Caco-2 (cell line): Measurements from ENCODE around the gene LIN28B. TPM values are rescaled to one million over a fixed set of nuclear protein-coding genes. Genes with fewer than 3 reads are reported as not detected.

ENCODE experiments used
- BruUV-seq: library from RNA; stranded (reverse); fragments of 400-500 nt; replicated peaks from 2 replicates; lab custom pipeline; 2021; lab: Mats Ljungman, UMichigan
- CTCF ChIA-PET: fragments of 300-600 bp; sonication (Branson Sonifier 250); formaldehyde crosslinking; loops from one replicate; lab custom pipeline; 2022; ENCODE audit warnings: antibody characterized with exemption; lab: Charles Lee
- POLR2A ChIA-PET: fragments of 300-600 bp; sonication (Branson Sonifier 250); formaldehyde crosslinking; loops from one replicate; lab custom pipeline; 2022; ENCODE audit warnings: antibody characterized with exemption; lab: Charles Lee
- DNase-seq, 2 experiments: peaks; one replicate each; pipeline versions ENCODE4 v3.0.0 to v3.0.0-alpha.2; 2020 to 2022
- H3K27me3 ChIP-seq: replicated peaks from 2 replicates; pipeline ENCODE4 v1.6.0; 2011; ENCODE audit warnings: low read length; ENCODE audit not compliant: control insufficient read depth, insufficient read depth
- H3K36me3 ChIP-seq: 2 replicates; pipeline ENCODE4 v1.5.1; 2011; ENCODE audit warnings: low read length; ENCODE audit not compliant: control insufficient read depth, insufficient read depth
- H3K4me1 ChIP-seq: fragments of 250-450 bp; sonication (Bioruptor Pico); 2 replicates; pipeline ENCODE4 v1.5.1; 2020; ENCODE audit warnings: mild to moderate bottlenecking
- H3K4me3 ChIP-seq: 2 replicates; pipeline ENCODE4 v1.5.1; 2011; ENCODE audit warnings: low read depth, mild to moderate bottlenecking, control low read depth, low read length
- H3K9me3 ChIP-seq: fragments of 250-450 bp; sonication (Bioruptor Pico); 2 replicates; pipeline ENCODE4 v1.5.1; 2020; ENCODE audit warnings: mild to moderate bottlenecking, moderate library complexity
- H3K27ac Mint-ChIP-seq: one replicate; pipeline ENCODE4 v1.8.0; 2022; ENCODE audit warnings: mixed read lengths; ENCODE audit not compliant: unreplicated experiment
- H3K27me3 Mint-ChIP-seq: one replicate; pipeline ENCODE4 v1.8.0; 2022; ENCODE audit warnings: mixed read lengths; ENCODE audit not compliant: insufficient read depth, unreplicated experiment
- H3K36me3 Mint-ChIP-seq: one replicate; pipeline ENCODE4 v1.8.0; 2022; ENCODE audit warnings: mild to moderate bottlenecking, mixed read lengths; ENCODE audit not compliant: insufficient read depth, unreplicated experiment
- H3K4me1 Mint-ChIP-seq: one replicate; pipeline ENCODE4 v1.8.0; 2022; ENCODE audit warnings: low read depth, mixed read lengths; ENCODE audit not compliant: unreplicated experiment
- H3K4me3 Mint-ChIP-seq: one replicate; pipeline ENCODE4 v1.8.0; 2022; ENCODE audit warnings: mild to moderate bottlenecking, moderate library complexity, mixed read lengths; ENCODE audit not compliant: unreplicated experiment
- H3K9me3 Mint-ChIP-seq: one replicate; pipeline ENCODE4 v1.8.0; 2022; ENCODE audit warnings: mixed read lengths; ENCODE audit not compliant: unreplicated experiment
- CTCF ChIP-seq, 2 experiments: fragments of 200-600 bp in 1 of 2; IDR thresholded peaks; 1 replicate in 1 of 2; 2 replicates in 1 of 2; pipeline versions ENCODE4 v1.5.1 to v1.8.0; 2011 to 2022; ENCODE audit warnings: antibody characterized with exemption in 1 of 2, control low read depth in 1 of 2, inconsistent platforms in 1 of 2, low read depth in 1 of 2, low read length in 1 of 2, mild to moderate bottlenecking in 1 of 2, moderate library complexity in 1 of 2; ENCODE audit not compliant: insufficient read depth in 1 of 2, severe bottlenecking in 1 of 2, unreplicated experiment in 1 of 2
- intact Hi-C: fragments of 100-400 bp; cut with micrococcal nuclease; formaldehyde crosslinking; loops from one replicate; pipeline ENCODE4 v1.10.0; 2022; ENCODE audit not compliant: unreplicated experiment
- total RNA-seq: library from RNA; stranded (reverse); gene quantifications from 2 replicates; pipeline ENCODE4 v1.2.3, GENCODE V29; 2022

Gene LIN28B
- total RNA-seq, 1 experiment from 2014 or later = 6.6 TPM

GRCh38 chr6:105051941-105052471 is 95.1 kb downstream of the LIN28B start:
- no peak overlapping the region for H3K4me3 ChIP-seq
- H3K4me1 Mint-ChIP-seq = no peaks in the 10 kb centered on the region
- peaks cover 5% of the 10 kb centered on the region for H3K4me1 ChIP-seq
- no peak overlapping the region for H3K27ac Mint-ChIP-seq
- no peak for TF ChIP-seq CTCF (IDR thresholded peaks at IDR 0.05; ENCODE audit: insufficient read depth in 1 of 2, low read depth in 1 of 2, low read length in 1 of 2, severe bottlenecking in 1 of 2, unreplicated experiment in 1 of 2)
- peaks cover 36% of the 10 kb centered on the region for H3K9me3 Mint-ChIP-seq
- no TSS peak for BruUV-seq
- intact Hi-C loops = no loop called here
- no peaks in the 10 kb centered on the region for H3K9me3 ChIP-seq
- no peaks in the 10 kb centered on the region for H3K36me3 ChIP-seq
- H3K27me3 Mint-ChIP-seq = no peaks in the 10 kb centered on the region
- H3K27me3 ChIP-seq = no peaks in the 10 kb centered on the region
- H3K36me3 Mint-ChIP-seq = no peaks in the 10 kb centered on the region
- no peak for DNase-seq
- H3K4me3 Mint-ChIP-seq = no peak overlapping the region
- CTCF ChIA-PET = no interaction called here
- POLR2A ChIA-PET = no interaction called here

GRCh38 chr6:105056646-105057045 is 99.7 kb downstream of the LIN28B start:
- H3K27ac Mint-ChIP-seq = no peak overlapping the region

GRCh38 chr6:105057160-105057559 is 100.3 kb downstream of the LIN28B start:
- H3K4me1 ChIP-seq = no peaks in the 10 kb centered on the region
- H3K36me3 ChIP-seq = no peaks in the 10 kb centered on the region
- TF ChIP-seq CTCF (IDR thresholded peaks at IDR 0.05; ENCODE audit: insufficient read depth in 1 of 2, low read depth in 1 of 2, low read length in 1 of 2, severe bottlenecking in 1 of 2, unreplicated experiment in 1 of 2) = no peak
- no peaks in the 10 kb centered on the region for H3K9me3 ChIP-seq
- no peak overlapping the region for H3K27ac Mint-ChIP-seq
- CTCF ChIA-PET = no interaction called here
- BruUV-seq = no TSS peak
- H3K27me3 Mint-ChIP-seq = no peaks in the 10 kb centered on the region
- H3K4me3 ChIP-seq = no peak overlapping the region
- no peaks in the 10 kb centered on the region for H3K36me3 Mint-ChIP-seq
- DNase-seq = no peak
- H3K27me3 ChIP-seq = no peaks in the 10 kb centered on the region
- H3K4me3 Mint-ChIP-seq = no peak overlapping the region
- peaks cover 24% of the 10 kb centered on the region for H3K9me3 Mint-ChIP-seq
- POLR2A ChIA-PET = no interaction called here
- intact Hi-C loops = no loop called here
- peaks cover 12% of the 10 kb centered on the region for H3K4me1 Mint-ChIP-seq

More at GRCh38 chr6:105056646-105057045, 99.7 kb downstream of the LIN28B start:
- peaks cover 24% of the 10 kb centered on the region for H3K9me3 Mint-ChIP-seq
- DNase-seq = no peak
- no peaks in the 10 kb centered on the region for H3K36me3 ChIP-seq
- TF ChIP-seq CTCF (IDR thresholded peaks at IDR 0.05; ENCODE audit: insufficient read depth in 1 of 2, low read depth in 1 of 2, low read length in 1 of 2, severe bottlenecking in 1 of 2, unreplicated experiment in 1 of 2) = no peak
- no peak overlapping the region for H3K4me3 Mint-ChIP-seq
- H3K27me3 ChIP-seq = no peaks in the 10 kb centered on the region
- ChIA-PET CTCF (no interaction called here), POLR2A (no interaction called here)
- no peaks in the 10 kb centered on the region for H3K36me3 Mint-ChIP-seq
- peaks cover 4% of the 10 kb centered on the region for H3K4me1 ChIP-seq
- no peaks in the 10 kb centered on the region for H3K9me3 ChIP-seq
- BruUV-seq = no TSS peak
- H3K4me1 Mint-ChIP-seq = peaks cover 8% of the 10 kb centered on the region
- intact Hi-C loops = no loop called here
- H3K27me3 Mint-ChIP-seq = no peaks in the 10 kb centered on the region
- H3K4me3 ChIP-seq = no peak overlapping the region
